GM12865 (cell line): Measurements from ENCODE around the gene PRDM10.

Source experiments
- DNase-seq: peaks from one replicate; pipeline ENCODE4 v3.0.0; 2010; ENCODE audit warnings: low read depth
- H3K4me3 ChIP-seq: 2 replicates; pipeline ENCODE4 v1.5.1; 2011; ENCODE audit warnings: mild to moderate bottlenecking, low read depth, low read length, control low read depth
- CTCF ChIP-seq: IDR thresholded peaks from 2 replicates; pipeline ENCODE4 v1.5.1; 2011; ENCODE audit warnings: low read length, control low read depth, low read depth, inconsistent platforms; ENCODE audit not compliant: insufficient read depth; ENCODE audit errors: missing control alignments

The PRDM10 gene

GRCh38 chr11:130002352-130002845 lies at the start of gene PRDM10:
PRDM10 (minus strand) TSS chr11:130002835; CDS start chr11:129960964, 41,871 bp downstream.
- H3K4me3 ChIP-seq = peak within 1 kb of the TSS; percentile 70
- DNase-seq = peak; percentile 96
- no peak for TF ChIP-seq CTCF

GRCh38 chr11:130051082-130051481 lies 48.4 kb upstream of the PRDM10 start:
- no peak for TF ChIP-seq CTCF
- H3K4me3 ChIP-seq = no peak overlapping the region
- no peak for DNase-seq

GRCh38 chr11:130050257-130050656 lies 47.6 kb upstream of the PRDM10 start:
- TF ChIP-seq CTCF = no peak
- no peak for DNase-seq
- no peak overlapping the region for H3K4me3 ChIP-seq

GRCh38 chr11:130049328-130049771 lies 46.7 kb upstream of the PRDM10 start:
- no peak for DNase-seq
- TF ChIP-seq CTCF = no peak
- H3K4me3 ChIP-seq = no peak overlapping the region

GRCh38 chr11:130047141-130047540 lies 44.5 kb upstream of the PRDM10 start:
- no peak for TF ChIP-seq CTCF
- no peak for DNase-seq
- H3K4me3 ChIP-seq = no peak overlapping the region

GRCh38 chr11:130043575-130043974 lies 40.9 kb upstream of the PRDM10 start:
- no peak for DNase-seq
- H3K4me3 ChIP-seq = no peak overlapping the region
- TF ChIP-seq CTCF = no peak

- no peak for TF ChIP-seq CTCF
- no peak for DNase-seq
Measured at GRCh38 chr11:130042093-130042591, 39.5 kb upstream of the PRDM10 start.

More at GRCh38 chr11:130042093-130042591, 39.5 kb upstream of the PRDM10 start:
- no peak overlapping the region for H3K4me3 ChIP-seq
